Fibroblast of pulmonary artery (primary cell): ENCODE data around the gene CYP2C9.
"Not testable (repeated sequence)": the region's sequence is repeated elsewhere in the genome, so short reads cannot be mapped to it uniquely, and the experiment has no call there.

Experiments used
- DNase-seq: peaks from one replicate; pipeline ENCODE4 v3.0.0-alpha.2; 2010; ENCODE audit warnings: low read depth
- H3K4me3 ChIP-seq: replicated peaks from 2 replicates; pipeline ENCODE4 v1.5.1; 2011; ENCODE audit warnings: low read depth, mild to moderate bottlenecking, control low read depth, low read length, moderate library complexity
- CTCF ChIP-seq: IDR thresholded peaks from 2 replicates; pipeline ENCODE4 v1.5.1; 2011; ENCODE audit warnings: mild to moderate bottlenecking, control low read depth, low read length, inconsistent platforms; ENCODE audit errors: missing control alignments

CYP2C9 gene

DNA sequence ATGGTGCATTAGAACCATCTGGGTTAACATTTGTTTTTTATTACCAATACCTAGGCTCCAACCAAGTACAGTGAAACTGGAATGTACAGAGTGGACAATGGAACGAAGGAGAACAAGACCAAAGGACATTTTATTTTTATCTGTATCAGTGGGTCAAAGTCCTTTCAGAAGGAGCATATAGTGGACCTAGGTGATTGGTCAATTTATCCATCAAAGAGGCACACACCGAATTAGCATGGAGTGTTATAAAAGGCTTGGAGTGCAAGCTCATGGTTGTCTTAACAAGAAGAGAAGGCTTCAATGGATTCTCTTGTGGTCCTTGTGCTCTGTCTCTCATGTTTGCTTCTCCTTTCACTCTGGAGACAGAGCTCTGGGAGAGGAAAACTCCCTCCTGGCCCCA lies at the start of gene CYP2C9:
CYP2C9 (plus strand) TSS at position 276 of the 400 bp plus-strand sequence; CDS start at position 301, 25 bp downstream.
- no peak within 1 kb of the TSS for H3K4me3 ChIP-seq
- TF ChIP-seq CTCF = no peak
- no peak for DNase-seq

GRCh38 chr10:94889123-94889522 lies 49.3 kb upstream of the CYP2C9 start:
- TF ChIP-seq CTCF = no peak
- no peak overlapping the region for H3K4me3 ChIP-seq
- no peak for DNase-seq

GRCh38 chr10:94890264-94891022 lies 48.0 kb upstream of the CYP2C9 start:
- no peak for DNase-seq
- no peak for TF ChIP-seq CTCF
- no peak overlapping the region for H3K4me3 ChIP-seq

DNA sequence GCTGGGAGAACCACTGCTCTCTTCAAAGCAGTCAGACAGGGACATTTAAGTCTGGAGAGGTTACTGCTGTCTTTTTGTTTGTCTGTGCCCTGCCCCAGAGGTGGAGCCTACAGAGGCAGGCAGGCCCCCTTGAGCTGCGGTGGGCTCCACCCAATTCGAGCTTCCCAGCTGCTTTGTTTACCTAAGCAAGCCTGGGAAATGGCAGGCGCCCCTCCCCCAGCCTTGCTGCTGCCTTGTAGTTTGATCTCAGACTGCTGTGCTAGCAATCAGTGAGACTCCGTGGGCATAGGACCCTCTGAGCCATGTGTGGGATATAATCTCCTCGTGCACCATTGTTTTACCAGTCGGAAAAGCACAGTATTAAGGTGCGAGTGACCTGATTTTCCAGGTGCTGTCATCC lies 40.0 kb upstream of the CYP2C9 start:
- not testable (repeated sequence) for DNase-seq, H3K4me3 ChIP-seq

GRCh38 chr10:94902080-94902479 lies 36.4 kb upstream of the CYP2C9 start:
- DNase-seq = no peak
- TF ChIP-seq CTCF = no peak
- no peak overlapping the region for H3K4me3 ChIP-seq

- DNase-seq = no peak
- no peak overlapping the region for H3K4me3 ChIP-seq
- TF ChIP-seq CTCF = no peak
Observed at GRCh38 chr10:94902570-94902969, 35.9 kb upstream of the CYP2C9 start.

DNA sequence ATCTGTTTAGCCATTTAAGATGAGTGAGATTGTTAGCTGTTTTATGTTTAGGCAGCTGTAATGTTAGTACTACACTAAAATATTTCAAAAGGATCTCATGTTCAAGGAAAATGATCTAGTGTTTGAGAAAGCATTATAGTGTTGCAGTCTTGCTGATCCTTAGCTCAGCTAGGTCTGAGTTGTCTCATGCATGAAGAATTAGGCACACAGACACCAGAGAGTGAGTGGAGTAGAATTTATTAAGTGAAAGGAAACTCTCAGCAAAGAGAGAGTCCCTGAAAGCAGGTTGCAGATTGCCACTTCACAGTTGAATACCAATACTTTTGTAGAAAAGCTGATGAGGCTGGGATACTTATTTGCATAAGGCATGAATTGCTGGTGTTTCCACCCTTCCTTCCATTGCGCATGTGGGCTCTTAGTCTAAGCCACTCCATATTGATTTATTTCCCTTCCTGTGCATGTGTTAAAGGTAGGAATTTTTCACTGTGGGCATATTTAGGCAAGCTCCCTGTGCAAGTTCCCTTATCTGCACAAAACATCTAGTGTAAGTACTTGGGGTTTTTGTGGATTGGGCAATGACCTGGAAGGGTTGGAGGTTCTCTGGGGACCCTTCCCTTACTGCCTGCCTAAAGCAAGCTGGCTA lies 33.8 kb upstream of the CYP2C9 start:
- not testable (repeated sequence) for DNase-seq, H3K4me3 ChIP-seq

DNA sequence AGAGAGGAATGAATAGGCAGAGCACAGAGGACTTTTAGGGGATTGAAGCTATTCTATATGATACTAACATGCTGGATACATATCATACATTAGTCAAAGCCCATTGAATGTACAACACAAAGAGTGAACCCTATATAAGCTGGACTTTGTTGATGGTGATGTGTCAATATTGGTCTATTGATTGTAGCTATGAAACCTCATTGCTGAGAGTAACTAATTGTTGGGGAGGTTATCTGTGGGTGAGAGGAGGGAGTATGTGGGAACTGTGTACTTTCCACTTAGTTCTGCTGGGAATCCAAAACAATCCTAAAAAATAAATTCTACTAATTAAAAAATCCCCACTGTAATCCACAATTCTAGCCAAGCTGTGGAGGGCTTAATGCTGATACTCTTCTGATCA lies 22.0 kb upstream of the CYP2C9 start:
- no peak for DNase-seq
- no peak for TF ChIP-seq CTCF
- no peak overlapping the region for H3K4me3 ChIP-seq
